NCI-H2196 (cell line): Measurements from ENCODE around the gene CHST3.
"Not testable (repeated sequence)": the region's sequence is repeated elsewhere in the genome, so short reads cannot be mapped to it uniquely, and the experiment has no call there.

Experiments used
- DNase-seq: peaks from one replicate; lab custom pipeline; 2025; ENCODE audit not compliant: unreplicated experiment; lab: John Stamatoyannopoulos, UW

The CHST3 gene

GRCh38 chr10:71964098-71964742, at the start of gene CHST3:
Gene CHST3 (plus strand): TSS chr10:71964395. CDS start chr10:72005843, 41,448 bp downstream.
- DNase-seq: peak; percentile 5

DNA sequence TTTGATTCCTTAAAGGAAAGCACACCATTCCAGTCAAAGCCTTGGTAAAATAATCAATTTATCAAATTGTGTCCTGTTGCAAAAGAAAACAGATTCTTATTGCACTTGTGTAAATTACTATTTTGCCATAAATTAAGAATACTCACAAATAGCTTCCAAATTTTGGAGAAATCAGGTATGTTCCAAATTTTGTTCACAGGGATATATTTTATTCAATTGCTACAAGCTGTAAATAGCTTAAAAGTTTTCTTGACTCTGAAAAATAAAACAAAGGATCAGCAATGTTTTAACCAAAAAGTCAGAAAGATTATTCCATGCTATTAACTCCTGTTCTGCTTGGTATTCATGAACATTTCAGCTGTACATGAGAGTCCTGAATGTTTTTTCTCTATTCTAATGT, 47.4 kb upstream of the CHST3 start:
- DNase-seq: no peak

- no peak for DNase-seq
Observed at GRCh38 chr10:71918992-71919391, 45.2 kb upstream of the CHST3 start.

DNA sequence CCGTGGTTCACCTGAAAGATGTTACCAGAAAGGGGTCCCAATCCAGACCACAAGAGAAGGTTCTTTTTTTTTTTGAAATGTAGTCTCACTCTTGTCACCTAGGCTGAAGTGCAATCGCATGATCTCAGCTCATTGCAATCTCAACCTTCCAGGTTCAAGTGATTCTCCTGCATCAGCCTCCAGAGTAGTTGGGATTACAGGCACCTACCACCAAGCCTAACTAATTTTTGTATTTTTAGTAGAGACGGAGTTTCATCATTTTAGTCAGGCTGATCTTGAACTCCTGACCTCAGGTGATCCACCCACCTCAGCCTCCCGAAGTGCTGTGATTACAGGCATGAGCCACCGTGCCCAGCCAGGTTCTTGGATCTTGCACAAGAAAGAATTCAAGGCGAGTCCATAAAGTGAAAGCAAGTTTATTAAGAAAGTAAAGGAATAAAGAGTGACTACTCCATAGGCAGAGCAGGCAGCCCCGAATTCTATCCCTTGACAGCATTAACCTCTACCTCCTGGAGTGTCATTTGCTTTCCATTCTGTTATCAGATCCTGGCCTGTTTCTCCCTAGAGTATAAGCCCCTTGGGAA, 44.1 kb upstream of the CHST3 start:
- DNase-seq: not testable (repeated sequence)

DNA sequence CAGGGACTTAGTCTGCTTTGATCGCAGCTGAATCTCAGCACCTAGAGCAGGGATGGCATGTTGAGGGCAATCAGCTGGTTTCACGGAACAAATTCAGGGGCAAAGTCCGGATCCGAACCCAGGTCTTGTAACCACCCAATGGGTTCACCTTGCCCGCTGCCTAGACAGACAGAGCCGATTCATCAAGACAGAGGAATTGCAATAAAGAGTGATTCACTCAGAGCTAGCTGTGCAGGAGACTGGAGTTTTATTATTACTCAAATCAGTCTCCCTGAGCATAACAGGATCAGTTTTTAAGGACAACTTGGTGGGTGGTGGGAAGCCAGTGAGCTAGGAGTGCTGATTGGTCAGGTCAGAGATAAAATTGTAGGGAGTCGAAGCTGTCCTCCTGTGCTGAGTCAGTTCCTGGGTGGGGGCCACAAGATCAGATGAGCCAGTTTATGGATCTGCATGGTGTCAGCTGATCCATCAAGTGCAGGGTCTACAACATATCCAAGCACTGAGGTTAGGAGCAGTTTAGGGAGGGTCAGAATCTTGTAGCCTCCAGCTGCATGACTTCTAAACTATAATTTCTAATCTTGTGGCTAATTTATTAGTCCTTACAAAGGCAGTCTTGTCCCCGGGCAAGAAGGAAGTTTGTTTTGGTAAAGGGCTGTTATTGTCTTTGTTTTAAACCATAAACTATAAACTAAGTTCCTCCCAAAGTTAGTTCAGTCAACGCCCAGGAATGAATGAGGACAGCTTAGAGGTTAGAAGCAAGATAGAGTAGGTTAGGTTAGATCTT, 43.5 kb upstream of the CHST3 start:
- no peak for DNase-seq

DNA sequence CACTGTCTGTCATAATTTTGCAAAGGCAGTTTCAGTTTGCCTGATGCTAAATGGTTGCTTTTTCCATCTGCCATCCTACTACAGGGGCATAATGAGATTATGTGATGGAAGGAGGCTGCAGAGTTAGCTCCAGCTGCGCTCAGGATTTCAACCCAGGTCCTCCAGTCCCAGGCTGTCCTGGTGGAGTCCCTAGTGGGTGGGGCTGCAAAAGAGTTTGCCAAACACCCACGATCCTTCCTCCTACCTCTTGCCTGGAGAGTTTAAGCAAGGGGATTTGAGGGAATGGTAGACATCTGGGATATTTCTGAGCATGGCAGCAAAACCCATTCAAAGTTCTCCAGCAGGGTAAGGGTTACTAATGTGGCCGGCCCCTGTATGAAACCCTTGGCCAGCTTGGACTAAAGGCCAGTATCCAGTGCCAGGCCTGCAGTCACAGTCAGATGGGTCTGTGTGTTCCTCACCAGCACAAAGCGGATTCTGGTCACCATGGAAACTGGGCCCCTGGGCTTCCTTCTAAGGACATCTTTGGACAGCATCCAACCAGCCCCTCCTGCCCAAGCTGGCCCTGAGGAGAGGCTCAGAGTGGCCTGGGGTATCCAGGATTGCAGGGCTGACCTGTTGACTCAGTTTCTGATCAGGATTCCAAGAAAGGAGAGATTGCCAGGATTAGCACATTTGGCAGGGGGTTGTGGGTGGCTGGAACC, 42.7 kb upstream of the CHST3 start:
- peak; percentile 4 for DNase-seq

DNA sequence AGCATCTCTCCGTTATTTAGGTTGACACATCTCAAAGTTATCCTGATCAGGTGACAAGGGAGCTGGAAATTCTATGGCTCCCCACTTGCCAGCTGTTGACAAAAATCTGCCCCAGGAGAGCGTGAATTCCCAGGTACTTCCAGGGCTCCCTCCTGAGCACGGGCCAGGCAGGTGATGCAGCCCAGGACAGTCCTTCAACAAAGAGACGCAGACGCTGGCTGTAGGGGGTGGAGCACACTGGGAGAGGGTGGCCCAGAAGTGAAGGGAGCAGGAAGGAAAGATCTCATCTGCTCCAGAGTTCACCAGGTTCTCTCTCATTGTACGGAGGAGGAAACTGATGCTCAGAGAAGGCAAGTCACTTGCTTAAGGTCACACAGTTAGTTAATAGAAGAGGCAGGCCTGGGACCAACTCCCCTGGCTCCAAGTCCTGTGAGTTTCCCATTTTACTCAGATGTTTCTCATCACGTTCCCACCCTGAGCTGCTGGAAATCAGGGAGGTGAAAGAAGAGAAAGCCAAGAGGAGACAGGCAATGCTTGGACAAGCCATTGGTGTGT, 41.0 kb upstream of the CHST3 start:
- DNase-seq: no peak

- DNase-seq: no peak
Observed at GRCh38 chr10:71924771-71925170, 39.4 kb upstream of the CHST3 start.

DNA sequence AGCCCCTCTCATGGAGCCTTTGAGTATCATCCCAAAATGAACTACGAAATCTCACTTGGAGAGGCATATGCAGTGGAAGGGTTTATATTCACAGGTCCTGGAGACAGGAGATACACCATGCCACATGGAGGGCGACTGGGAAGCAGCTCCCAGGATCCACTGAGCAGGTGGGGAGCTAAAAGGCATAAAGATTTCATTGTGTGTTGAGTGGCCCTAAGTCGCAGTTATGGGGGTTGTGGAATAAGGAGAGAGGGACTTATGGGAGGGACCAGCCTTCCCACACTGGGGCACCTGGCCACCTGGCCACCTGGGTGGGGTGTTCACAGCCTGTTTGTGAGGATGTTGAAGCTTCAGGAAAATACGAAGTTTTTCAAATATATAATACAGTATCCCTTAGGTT, 37.0 kb upstream of the CHST3 start:
- no peak for DNase-seq

GRCh38 chr10:71927776-71928592, 36.2 kb upstream of the CHST3 start:
- DNase-seq: no peak

GRCh38 chr10:71931295-71931694, 32.9 kb upstream of the CHST3 start:
- DNase-seq: no peak

GRCh38 chr10:71933651-71934050, 30.5 kb upstream of the CHST3 start:
- DNase-seq: no peak

- DNase-seq: no peak
Observed at GRCh38 chr10:71938211-71938610, 26.0 kb upstream of the CHST3 start.

- no peak for DNase-seq
Observed at GRCh38 chr10:71939304-71939703, 24.9 kb upstream of the CHST3 start.

DNA sequence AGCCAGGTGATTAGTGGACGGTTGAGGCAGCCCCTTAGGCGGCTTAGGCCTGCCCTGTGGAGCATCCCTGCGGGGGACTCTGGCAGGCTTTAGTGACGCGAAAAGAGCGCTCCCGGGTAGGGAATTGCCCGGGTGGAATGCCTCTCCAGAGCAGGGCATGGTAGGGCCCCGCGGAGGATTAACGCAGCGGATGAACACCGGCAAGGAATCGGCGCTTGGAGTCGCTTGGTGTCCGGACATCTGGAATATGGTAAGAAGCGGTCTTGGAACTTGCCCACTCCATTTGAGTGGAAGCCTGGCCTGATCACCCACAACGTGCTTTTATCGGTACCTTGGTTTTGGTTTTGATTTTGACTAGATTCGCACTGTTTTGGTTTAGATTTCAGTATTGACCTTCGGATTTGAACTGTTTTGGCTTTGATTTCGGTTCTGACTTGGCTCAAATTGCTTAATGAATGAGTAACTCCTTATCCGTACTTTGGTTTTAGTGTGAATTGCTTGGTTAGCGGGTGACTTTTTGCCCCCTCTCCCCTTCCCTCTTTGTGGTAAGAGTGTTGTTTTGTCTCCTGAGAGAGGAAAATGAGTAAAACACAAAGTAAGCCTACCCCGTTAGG, 24.2 kb upstream of the CHST3 start:
- DNase-seq: no peak

DNA sequence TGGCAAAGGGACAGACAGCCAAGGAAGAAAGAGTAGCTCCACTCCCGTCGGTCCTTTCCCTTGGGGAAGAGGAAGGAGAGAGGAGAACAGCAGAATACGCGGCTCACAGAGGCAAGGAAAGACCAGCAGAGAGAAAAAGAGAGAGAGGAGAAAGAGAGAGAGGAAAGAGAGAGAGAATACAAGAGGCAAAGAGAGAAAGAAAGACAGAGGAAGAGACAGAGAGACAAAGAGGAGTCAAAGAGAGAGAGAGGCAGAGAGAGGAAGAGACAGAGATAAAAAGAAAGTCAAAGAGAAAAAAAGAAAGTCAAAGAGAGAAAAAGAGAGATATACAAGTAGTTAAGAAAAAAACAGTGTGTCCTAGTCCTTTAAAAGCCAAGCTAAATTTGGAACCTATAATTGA, 23.4 kb upstream of the CHST3 start:
- no peak for DNase-seq

DNA sequence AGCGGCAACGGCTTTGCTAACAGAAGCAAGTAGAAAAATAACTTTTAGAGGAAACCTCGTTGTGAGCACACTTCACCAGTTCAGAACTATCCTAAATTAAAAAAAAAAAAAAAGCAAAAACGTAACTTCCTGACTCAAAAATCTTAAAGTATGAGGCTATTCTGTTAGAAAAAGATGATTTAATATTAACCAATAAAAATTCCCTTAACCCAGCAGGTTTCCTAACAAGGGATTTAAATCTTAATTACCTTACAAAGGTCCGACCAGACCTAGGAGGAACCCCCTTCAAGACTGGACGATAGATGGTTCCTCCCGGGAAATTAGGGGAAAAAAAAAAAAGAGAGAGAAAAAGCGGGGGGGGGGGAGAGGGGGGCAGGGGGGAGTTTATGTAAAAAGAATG, 22.9 kb upstream of the CHST3 start:
- DNase-seq: no peak

- no peak for DNase-seq
Observed at GRCh38 chr10:71945819-71946474, 18.2 kb upstream of the CHST3 start.

DNA sequence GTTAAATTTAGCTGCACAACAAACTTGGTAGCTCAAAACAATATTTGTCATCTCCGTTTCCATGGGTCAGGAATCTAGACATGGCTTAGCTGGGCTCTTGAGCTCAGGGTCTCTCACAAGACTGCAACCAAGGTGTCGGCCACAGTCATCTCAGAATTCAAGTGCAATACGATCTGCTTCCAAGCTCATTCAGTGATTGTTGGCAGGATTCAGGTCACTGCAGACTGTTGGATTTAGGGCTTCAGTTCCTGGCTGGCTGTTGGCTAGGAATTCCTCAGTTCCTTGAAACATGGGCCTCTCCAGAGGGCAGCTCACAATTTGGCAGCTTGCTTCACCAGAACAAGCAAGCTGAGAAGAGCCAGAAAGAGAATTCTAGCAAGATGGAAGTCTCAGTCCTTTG, 17.5 kb upstream of the CHST3 start:
- DNase-seq: no peak
